HG03565 (cell line): ENCODE measurements around the gene WLS.

ENCODE experiments used
- ATAC-seq: cut with Tn5 transposase; IDR thresholded peaks from one replicate; pipeline ENCODE4 v1.9.1; 2021; ENCODE audit warnings: mild to moderate bottlenecking, moderate library complexity; ENCODE audit not compliant: unreplicated experiment

Gene WLS

DNA sequence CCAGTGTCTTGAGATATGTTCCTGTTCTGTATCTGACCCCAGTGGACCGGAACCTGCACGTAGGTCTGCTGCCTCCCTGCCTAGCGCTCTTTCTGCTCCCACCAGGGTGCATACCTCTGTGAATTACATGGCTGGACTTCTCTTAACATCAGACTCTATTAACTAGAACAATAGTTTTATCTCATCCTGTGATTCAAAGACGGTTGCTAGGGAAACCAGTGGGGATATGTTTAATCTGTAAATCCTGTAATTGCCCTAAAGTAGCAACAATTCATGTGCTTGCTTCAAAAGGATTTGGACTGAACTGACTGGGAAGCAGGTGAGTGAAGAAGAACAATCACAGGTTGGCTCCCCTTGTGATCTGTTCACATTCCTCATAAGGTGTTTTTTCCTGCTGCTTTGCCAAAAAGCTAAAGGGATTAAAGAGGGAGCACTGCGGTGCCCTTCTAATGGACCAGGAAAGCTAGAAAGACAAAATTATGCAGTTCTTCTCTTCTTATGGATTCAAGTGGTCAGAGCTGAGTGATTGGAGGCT is 129.2 kb downstream of the WLS start:
- no peak for ATAC-seq

- no peak for ATAC-seq
Measured at GRCh38 chr1:68101829-68102228, 130.5 kb downstream of the WLS start.

- no peak for ATAC-seq
Measured at GRCh38 chr1:68100571-68100970, 131.8 kb downstream of the WLS start.

DNA sequence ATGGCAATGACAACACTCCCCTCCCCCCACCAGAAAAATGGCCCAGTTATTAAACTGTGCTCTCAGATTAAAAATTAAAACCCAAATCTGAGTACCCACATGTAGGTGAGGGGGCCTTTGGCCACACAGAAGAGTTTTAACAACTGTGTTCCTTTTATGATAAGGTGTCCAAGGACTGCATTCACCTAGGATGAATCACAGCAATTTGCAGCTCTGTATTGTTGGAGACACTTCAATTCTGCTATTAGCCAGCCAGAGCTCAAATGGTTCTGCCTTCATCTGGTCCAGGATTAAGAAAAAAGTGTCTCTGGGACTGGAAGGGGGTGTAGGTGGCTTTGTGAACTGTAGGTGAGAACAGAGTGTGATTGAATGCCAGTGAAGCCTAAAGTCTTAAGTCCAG is 138.6 kb downstream of the WLS start:
- no peak for ATAC-seq

DNA sequence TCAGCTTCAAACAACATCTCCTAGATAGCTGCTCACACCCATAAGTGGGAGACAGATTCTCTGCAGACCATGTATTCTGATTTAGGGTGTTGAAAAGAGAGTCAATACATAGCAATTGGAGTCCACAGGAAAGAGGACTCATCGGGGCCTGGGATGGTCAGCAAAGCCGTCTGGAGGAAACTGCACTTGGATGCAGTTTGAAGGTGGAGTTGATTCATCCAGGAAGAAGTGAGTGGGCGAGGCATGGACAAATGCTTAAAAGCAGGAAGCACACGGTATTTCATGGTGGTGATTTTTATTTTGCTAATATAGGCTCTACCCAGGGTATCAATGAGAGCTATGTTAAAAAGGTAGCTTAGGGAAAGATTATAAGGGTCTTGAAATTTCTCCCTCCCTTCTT is 145.1 kb downstream of the WLS start:
- ATAC-seq = no peak

DNA sequence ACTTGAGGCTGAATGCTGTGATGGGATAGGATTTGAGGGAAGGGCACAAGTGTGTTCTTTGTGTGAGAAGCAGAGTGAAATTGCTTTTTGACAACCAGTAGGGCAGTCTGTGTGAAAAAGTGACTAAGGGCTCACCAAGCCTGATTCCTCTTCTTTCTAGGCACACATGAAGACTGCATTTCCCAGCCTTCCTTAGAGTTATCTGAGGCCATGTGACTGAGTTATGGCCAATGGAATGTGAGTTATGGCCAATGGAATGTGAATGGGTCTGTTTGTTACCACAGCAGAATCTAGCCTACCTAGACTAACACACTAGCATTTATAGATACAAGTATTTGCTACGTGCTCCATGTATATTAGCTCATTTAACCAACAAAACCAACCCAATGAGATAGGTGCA is 146.6 kb downstream of the WLS start:
- no peak for ATAC-seq

- ATAC-seq = no peak
Measured at GRCh38 chr1:68083686-68084085, 148.6 kb downstream of the WLS start.

DNA sequence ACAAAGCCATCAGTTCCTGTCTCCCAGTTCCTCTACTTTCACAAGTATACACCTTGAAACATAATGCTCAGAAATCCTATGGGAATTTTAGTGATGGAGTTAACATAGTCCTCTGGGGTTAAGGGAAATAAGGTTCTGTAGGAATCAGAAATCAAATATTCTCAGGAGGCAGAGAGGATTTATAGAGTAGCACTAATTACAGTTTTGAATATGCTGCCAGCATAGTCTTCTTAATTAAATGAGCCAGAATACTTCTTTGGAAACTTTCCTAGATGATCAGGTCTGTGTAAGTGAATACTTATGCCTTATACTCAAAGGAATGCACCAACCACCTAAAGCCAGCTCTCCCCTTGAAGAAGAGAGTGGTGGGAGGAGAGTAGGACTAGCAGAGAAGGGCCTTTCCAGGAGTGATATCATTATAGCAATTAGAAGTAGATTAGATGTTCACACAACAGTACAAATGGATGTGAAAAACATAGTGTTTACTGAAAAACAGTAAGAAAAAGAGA is 150.5 kb downstream of the WLS start:
- ATAC-seq = no peak

DNA sequence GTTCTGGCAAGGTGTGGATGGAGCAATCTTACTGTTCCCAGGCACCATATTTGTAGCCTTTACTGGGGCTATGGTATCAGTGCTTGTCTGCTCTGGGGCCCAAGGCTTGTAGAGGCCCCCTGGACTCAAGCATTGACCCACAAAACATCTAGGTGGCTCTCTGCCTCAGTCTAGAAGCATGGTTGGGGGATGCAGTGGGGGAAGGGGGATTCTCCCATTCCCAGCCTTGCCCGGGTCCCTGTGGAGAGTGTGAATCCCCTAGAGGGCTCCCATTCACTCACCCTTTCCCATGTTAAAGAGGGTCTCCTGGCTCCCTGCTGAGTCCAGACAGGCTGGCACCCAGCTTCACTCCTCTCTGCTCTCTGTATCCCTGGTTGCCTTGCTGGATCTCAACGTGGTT is 153.7 kb downstream of the WLS start:
- ATAC-seq = no peak
